Left renal cortex interstitium (tissue), 4 donors: ENCODE measurements around the gene SPNS2. TPM values are rescaled to one million over a fixed set of nuclear protein-coding genes. Genes with fewer than 3 reads are reported as not detected.

ENCODE experiments used
- DNase-seq, 4 donors: peaks; one replicate each; pipeline ENCODE4 v3.0.0-alpha.2; 2013; ENCODE audit warnings: low read depth in 4 of 4, low spot score in 2 of 4, missing footprints in 1 of 4
- polyA plus RNA-seq, 4 donors: library from polyadenylated mRNA; unstranded; fragments of 120-200 nt; gene quantifications; one replicate each; pipeline ENCODE4 v1.2.1, GENCODE V29; 2013; ENCODE audit not compliant: insufficient read length in 4 of 4

SPNS2 gene
- polyA plus RNA-seq, 4 donors, result 37.3 to 58.2 (median 44.6) TPM

- DNase-seq, result no peak
Observed at GRCh38 chr17:4547118-4547906, 48.6 kb downstream of the SPNS2 start.

GRCh38 chr17:4548061-4548461 lies 49.4 kb downstream of the SPNS2 start:
- no peak for DNase-seq

GRCh38 chr17:4548721-4549531 lies 50.2 kb downstream of the SPNS2 start:
- no peak for DNase-seq

- no peak for DNase-seq
Observed at GRCh38 chr17:4549781-4550533, 51.3 kb downstream of the SPNS2 start.

- DNase-seq, result no peak
Observed at GRCh38 chr17:4550534-4551039, 51.9 kb downstream of the SPNS2 start.

GRCh38 chr17:4551141-4551540 lies 52.5 kb downstream of the SPNS2 start:
- no peak for DNase-seq

- no peak for DNase-seq
Observed at GRCh38 chr17:4551796-4552525, 53.3 kb downstream of the SPNS2 start.

GRCh38 chr17:4553669-4554068 lies 55.0 kb downstream of the SPNS2 start:
- no peak for DNase-seq

GRCh38 chr17:4554441-4554996 lies 55.8 kb downstream of the SPNS2 start:
- DNase-seq, result no peak

- peak; percentile 77 to 96 (median 86) for DNase-seq
Observed at GRCh38 chr17:4554997-4555799, 56.5 kb downstream of the SPNS2 start, which contains the start of gene MYBBP1A. Gene MYBBP1A, minus strand, starts transcription at chr17:4555384. Its CDS starts 60 bp downstream, at chr17:4555324.

- no peak for DNase-seq
Observed at GRCh38 chr17:4555873-4556759, 57.4 kb downstream of the SPNS2 start.

- DNase-seq, result no peak
Observed at GRCh38 chr17:4556996-4557395, 58.3 kb downstream of the SPNS2 start.

GRCh38 chr17:4557626-4558346 lies 59.1 kb downstream of the SPNS2 start:
- DNase-seq, result no peak

- DNase-seq, result no peak
Observed at GRCh38 chr17:4558347-4558971, 59.8 kb downstream of the SPNS2 start.

- DNase-seq, result no peak
Observed at GRCh38 chr17:4559139-4559791, 60.6 kb downstream of the SPNS2 start.

- no peak for DNase-seq
Observed at GRCh38 chr17:4559966-4560365, 61.3 kb downstream of the SPNS2 start.
